OCI-M2 (cell line): ENCODE measurements around the gene FDXR.
"Not testable (repeated sequence)": the region's sequence is repeated elsewhere in the genome, so short reads cannot be mapped to it uniquely, and the experiment has no call there.

Source experiments
- DNase-seq: peaks from one replicate; lab custom pipeline; 2025; ENCODE audit not compliant: unreplicated experiment; lab: John Stamatoyannopoulos, UW

Gene FDXR

GRCh38 chr17:74872313-74873036 lies at the start of gene FDXR:
Gene FDXR, minus strand, starts transcription at chr17:74872994. Its CDS starts 50 bp downstream, at chr17:74872944.
- DNase-seq = no peak

GRCh38 chr17:74922172-74922571 lies 49.4 kb upstream of the FDXR start:
- DNase-seq = no peak

- no peak for DNase-seq
These were observed 49.0 kb upstream of the FDXR start for GRCh38 chr17:74921769-74922168.

GRCh38 chr17:74921026-74921681 lies 48.4 kb upstream of the FDXR start:
- DNase-seq = no peak

GRCh38 chr17:74920642-74921025 lies 47.8 kb upstream of the FDXR start:
- no peak for DNase-seq

- DNase-seq = no peak
These were observed 47.5 kb upstream of the FDXR start for GRCh38 chr17:74920306-74920620.

- no peak for DNase-seq
These were observed 46.9 kb upstream of the FDXR start for GRCh38 chr17:74919440-74920305.

GRCh38 chr17:74918906-74919305 lies 46.1 kb upstream of the FDXR start:
- DNase-seq = no peak

DNA sequence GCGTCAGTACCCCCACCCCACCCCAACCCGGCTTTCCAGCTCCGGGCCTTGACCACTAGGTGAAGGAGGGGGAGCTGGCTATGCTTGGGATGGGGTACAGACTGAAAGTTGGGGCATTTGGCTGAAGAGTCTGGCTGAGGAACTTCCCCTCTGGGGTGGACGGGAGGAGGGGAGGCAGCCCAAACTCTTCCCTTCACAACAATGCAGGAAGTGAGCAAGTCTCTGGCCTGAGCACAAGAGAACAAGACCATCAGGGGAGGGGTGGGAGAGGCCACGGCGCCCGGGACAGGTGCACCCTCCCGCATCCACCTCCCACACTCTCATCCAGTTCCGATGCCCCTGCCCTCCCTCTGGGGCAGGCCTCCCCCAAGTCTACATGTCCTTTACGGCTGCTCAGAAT lies 44.6 kb upstream of the FDXR start:
- no peak for DNase-seq

GRCh38 chr17:74916851-74917199 lies 44.0 kb upstream of the FDXR start:
- DNase-seq = no peak

GRCh38 chr17:74916136-74916850 lies 43.5 kb upstream of the FDXR start:
- DNase-seq = no peak

DNA sequence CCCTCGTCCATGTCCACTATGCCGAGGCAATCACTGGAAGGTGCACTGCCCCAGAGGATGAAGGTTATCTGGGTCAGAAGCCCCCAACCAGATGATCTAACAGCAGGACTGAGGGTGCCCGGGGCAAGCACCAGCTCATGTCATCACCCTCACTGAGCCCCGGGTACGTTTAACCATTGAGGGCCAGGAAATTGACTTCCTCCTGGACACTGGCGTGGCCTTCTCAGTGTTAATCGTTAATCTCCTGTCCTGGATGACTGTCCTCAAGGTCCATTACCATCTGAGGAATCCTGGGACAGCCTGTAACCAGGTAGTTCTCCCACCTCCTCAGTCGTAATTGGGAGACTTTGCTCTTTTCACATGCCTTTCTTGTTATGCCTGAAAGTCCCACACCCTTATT lies 38.6 kb upstream of the FDXR start:
- not testable (repeated sequence) for DNase-seq

- DNase-seq = not testable (repeated sequence)
These were observed 36.3 kb upstream of the FDXR start for GRCh38 chr17:74909097-74909496.

DNA sequence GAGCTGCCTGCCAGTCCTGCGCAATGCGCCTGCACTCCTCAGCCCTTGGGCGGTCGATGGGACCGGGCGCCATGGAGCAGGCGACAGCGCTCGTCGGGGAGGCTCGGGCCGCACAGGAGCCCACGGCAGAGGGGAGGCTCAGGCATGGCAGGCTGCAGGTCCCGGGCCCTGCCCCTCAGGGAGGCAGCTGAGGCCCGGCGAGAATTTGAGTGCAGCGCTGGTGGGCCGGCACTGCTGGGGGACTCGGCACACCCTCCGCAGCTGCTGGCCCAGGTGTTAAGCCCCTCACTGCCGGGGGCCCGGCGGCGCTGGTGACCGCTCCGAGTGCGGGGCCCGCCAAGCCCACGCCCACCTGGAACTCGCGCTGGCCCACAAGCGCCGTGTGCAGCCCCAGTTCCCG lies 34.2 kb upstream of the FDXR start:
- no peak for DNase-seq

DNA sequence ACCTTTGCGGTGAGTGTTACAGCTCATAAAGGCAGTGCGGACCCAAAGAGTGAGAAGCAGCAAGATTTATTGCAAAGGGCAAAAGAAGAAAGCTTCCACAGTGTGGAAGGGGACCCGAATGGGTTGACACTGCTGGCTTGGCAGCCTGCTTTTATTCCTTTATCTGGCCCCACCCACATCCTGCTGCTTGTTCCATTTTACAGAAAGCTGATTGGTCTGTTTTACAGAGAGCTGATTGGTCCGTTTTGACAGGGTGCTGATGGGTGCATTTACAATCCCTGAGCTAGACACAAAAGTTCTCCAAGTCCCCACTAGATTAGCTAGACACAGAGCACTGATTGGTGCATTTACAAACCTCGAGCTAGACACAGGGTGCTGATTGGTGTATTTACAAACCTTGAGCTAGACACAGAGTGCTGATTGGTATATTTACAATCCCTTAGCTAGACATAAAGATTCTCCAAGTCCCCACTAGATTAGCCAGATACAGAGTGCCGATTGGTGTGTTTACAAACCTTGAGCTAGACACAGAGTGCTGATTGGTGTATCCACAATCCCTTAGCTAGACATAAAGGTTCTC lies 33.5 kb upstream of the FDXR start:
- not testable (repeated sequence) for DNase-seq

DNA sequence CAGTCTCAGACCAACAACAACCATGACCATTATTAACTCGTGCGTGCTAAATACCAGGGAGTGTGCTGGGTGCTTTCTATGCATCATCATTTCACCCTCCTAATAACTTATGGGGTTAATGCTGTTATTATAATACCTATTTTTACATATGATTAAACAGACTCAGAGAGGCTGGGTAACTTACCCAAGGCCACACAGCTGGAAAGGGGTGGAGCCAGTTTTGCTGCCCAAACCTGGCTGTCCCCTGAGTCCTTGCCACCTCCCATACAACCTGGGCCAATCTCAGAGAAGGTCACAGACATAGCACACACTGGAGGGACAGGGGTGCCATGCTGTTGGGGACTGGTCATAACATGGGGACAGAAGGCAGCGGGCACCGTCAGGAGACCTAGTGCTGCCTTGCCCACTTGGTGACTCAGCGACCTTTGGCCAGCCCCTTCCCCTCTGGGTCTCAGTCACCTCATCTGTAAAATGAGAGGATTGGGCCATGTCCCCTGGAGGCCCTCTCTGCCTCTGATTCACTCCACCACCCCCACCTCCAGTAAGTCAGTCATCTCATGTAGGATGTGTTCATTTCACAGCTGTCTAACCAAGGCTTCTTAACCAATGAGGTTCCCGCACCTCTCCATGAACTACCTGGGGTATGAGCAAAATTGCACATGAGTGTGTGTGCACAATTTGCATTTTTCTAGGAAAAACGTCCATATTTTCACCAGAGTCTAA lies 32.1 kb upstream of the FDXR start:
- no peak for DNase-seq

GRCh38 chr17:74903671-74904070 lies 30.9 kb upstream of the FDXR start:
- DNase-seq = no peak

DNA sequence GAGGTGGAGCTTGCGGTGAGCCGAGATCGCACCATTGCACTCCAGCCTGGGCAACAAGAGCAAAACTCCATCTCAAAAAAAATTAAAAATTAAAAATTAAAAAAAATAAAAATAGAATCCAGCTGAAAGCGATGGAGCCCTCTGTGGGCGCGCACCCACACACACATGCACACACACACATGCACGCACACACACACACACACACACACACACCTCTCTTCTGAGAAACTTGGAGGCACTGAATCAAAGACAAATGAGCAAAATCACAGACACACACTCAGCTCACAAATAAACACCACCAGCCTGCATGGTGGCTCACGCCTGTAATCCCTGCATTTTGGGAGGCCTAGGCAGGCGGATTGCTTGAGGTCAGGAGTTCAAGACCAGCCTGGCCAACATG lies 30.2 kb upstream of the FDXR start:
- DNase-seq = no peak

- DNase-seq = no peak
These were observed 28.8 kb upstream of the FDXR start for GRCh38 chr17:74901353-74902135.

GRCh38 chr17:74900208-74900607 lies 27.4 kb upstream of the FDXR start:
- DNase-seq = no peak
